CD4-positive, alpha-beta T cell treated with Interleukin-21 for 1 hour (primary cell): ENCODE results near the gene USF2.

Source experiments
- DNase-seq: peaks from one replicate; pipeline ENCODE4 v3.0.0-alpha.2; 2020

USF2 gene

DNA sequence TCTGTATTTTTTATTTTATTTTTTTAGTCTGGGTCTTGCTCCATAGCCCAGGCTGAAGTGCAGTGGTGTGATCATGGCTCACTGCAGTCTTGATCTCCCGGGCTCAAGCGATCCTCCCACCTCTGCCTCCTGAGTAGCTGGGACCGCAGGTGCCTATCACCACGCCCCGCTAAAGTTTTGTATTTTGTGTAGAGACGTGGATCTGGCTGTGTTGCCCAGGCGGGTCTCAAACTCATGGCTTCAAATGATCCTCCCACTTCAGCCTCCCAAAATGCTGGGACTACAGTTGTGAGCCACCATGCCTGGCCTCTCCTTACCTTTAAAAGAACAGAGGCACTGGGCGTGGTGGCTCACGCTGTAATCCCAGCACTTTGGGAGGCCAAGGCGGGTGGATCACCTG lies 19.0 kb downstream of the USF2 start:
- no peak for DNase-seq

DNA sequence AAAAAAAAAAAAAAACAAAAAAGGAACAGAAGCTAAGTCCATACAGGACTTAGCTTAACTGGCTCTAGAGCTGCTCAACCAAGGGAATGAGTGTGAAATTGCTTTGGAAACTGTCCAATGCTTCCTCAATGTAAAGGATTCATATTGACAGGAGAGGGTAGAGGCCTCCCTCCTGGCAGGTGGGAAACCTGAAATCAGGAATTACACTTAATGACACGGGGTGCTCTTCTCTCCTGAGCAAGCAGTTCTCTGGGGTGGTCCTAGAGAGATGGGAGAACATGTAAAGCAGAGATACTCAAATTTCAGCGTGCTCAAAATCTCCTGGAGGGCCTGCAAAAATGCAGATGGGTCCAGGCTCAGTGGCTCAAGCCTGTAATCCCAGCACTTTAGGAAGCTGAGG lies 19.6 kb downstream of the USF2 start:
- DNase-seq = no peak

DNA sequence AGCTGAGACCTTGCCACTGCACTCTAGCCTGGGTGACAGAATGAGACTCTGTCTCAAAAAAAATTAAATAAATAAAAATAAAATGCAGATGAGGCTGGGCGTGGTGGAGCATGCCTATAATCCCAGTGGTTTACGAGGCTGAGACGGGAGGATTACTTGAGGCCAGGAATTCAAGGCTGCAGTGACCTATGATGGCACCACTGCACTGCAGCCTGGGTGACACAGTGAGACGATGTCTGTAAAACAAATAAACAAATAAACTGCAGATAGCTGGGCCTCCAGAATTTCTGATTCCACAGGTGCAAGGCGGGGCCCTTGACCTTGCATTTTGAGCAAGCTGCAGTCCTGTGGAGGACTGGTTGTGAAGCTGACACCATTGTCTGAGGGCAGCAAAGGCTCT lies 20.1 kb downstream of the USF2 start:
- DNase-seq = no peak

DNA sequence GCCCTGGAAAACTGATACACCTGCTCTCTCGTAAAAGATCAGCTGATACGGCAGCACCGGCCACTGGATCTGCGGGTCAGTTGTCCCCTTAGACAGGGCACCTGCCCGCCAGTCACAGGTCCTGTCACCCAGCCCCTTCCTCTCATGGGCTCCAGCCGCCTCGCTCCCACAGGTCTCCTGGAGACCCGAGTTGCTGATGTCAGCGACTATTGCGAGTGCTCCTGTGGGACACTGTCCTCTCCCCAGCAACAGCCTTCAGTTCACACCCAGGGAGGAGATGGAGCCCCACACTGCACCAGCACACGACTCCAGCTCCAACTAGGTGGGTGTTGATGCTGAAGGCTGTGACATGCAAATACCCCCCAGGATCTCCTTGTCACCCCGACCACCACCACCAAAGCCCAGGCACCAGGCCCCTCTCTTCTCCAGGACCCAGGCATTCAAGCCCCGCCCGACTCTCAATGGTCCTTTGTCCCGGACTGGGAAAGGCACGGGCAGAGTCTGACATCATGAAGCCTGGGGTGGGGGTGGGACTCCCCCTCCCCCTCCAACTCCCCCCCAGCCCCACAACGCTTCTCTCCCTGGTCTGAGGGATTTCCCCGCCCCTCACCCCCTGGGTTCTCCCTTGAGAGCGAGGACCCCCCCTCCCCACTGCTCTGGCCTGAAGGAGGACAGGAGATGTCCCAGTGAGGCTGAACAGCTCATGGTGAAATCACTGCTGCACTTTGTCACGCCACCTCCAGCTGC lies 21.8 kb downstream of the USF2 start:
- no peak for DNase-seq

DNA sequence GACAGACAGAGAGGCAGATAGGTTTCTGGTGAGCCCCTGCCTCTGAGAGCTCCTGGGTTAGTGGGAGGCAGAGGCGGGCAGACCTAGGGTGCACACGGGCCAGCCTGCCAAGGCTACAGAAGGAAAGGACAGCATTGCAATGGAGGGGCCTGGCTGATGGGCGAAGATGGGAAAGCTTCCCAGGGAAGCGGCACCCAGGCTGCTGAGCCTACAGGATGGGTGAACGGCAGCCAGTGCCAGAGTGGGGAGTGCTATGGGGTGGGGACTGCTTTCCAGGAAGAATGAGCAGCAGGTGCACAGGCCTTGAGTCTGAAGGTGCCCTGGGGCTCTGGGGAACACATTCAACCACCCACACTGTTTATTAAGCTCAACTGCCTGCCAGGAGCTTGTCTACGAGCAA lies 22.5 kb downstream of the USF2 start:
- no peak for DNase-seq

GRCh38 chr19:35291916-35292315 lies 23.2 kb downstream of the USF2 start, which contains the start of gene MAG:
MAG (plus strand) TSS chr19:35292161; CDS start chr19:35295409, 3,248 bp downstream.
- DNase-seq = no peak

DNA sequence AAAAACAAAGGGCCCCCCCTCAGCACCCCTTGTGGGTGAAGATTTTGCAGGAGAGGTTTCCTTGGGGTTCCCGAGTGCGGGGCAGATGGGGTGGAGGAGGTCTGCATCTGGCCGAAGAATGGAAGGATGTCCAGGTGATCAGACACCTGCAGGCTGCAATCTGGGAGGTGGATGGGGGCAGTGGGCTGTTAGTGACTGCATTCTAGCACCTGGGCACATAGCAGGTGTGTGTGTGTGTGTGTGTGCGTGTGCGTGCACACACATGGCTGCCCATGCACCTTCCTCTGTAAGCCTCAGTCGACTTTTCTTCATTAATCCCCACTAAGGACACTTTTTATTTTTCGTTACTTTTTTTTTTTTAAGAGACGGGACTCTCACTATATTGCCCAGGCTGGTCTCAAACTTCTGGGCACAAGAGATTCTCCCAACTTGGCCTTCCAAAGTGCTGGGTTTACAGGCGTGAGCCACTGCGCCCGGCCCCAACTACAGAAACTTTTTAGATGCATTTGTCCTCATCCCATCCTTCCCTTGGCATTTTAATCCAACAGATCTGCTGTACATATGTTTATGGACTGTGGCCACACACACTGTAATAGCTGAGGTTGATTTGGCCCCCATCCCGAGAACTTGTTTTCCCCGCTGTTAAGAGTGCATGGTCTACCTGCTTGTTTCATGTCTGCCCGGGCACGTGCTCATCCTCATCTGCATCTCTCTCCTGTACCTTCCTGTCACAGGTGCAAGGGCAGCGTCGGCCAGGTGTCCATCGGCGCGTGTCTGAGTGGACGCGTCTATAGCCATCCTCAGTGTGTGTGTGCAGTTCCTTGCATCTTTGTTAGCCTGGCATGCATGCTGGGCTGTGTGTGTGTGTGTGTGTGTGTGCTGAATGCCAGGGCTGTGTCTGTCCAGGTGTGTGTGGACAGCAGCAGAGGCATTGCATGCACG lies 23.9 kb downstream of the USF2 start:
- no peak for DNase-seq

DNA sequence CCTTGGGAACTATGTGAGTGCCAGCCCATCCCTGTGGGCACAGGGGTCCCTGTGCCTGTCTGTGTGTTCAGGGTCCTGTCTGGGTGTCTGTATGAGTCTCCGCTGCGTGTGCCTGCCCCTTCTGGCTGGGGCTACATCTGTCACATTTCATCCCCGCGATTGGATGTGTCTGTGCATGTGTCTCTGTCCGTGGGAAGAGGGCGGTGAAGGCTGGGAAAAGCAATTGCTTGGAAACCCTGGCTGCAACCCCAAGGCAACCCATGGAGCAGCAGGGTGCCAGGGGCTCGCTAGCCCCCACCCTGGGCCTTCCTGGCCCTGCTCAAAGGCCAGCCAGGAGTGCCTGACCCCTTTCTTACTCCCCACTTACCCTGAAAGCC lies 24.6 kb downstream of the USF2 start:
- no peak for DNase-seq

DNA sequence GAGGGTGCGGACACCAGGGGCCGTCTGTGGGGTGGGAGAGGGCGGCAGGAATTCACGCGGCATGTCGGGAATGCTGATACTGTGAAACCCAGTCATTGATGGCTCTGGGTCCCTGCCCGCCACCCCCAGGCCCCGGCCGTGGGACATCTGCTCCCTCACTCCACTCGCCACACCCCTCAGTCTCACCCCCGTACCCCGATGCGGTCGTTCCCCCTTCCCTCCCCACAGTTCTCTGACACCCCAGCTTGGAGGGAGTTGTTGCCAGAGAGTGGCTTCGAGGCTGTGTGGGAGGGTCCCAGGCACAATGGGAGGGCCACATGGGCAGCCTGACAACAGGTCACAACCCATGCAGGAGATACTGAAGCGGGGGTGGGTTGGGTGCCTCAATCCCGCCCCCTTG lies 25.0 kb downstream of the USF2 start:
- DNase-seq = no peak

DNA sequence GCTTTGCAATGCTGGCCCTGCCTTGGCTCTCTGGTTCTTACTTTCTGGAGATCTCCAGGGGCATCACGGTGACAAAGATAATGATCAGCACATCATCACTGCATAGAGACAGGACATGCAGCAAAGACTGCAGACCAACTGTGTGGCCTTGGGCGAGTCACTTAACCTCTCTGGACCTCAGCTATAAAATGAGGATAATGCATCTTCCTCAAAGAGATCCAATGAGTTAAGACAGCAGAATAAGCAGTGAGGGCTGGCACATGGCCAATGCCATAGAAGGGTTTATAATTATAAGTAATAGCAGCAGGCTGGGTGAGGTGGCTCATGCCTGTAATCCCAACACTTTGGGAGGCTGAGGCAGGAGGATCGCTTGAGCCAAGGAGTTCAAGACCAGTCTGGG lies 25.6 kb downstream of the USF2 start:
- DNase-seq = no peak

DNA sequence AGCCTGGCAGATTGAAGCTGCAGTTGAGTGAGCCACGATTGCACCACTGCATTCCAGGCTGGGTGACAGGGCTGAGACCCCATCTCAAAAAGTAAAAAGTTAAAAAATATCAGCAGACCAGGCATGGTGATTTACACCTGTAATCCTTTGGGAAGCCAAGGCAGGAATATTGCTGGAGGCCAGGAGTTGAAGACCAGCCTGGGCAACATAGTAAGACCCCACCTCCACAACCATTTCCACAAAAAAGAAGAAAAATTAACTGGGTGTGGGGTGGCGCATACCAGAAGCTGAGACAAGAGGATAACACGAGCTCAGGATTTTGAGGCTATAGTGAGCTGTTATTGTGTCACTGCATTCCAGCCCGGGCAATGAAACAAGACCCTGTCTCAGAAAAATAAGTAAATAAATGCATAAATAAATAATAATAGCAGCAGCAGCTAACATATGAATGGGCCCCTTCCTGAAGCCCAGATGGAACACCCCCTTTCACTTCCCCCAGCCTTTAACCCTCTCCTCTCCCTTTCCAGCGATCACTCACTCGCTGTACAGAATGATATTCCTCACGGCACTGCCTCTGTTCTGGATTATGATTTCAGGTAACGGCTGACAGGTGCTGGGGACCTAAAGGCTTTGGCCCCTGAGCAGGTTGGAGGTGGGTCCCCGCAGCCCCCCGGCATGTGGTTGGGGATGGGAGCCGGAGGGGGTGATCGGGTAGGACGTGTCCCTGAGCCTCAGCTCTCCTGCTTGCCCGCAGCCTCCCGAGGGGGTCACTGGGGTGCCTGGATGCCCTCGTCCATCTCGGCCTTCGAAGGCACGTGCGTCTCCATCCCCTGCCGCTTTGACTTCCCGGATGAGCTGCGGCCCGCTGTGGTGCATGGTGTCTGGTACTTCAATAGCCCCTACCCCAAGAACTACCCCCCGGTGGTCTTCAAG lies 26.4 kb downstream of the USF2 start:
- no peak for DNase-seq

- peak; percentile 20 for DNase-seq
Observed at GRCh38 chr19:35295792-35296462, 27.2 kb downstream of the USF2 start.

GRCh38 chr19:35296644-35297514 lies 28.1 kb downstream of the USF2 start:
- no peak for DNase-seq

GRCh38 chr19:35297515-35297848 lies 28.7 kb downstream of the USF2 start:
- no peak for DNase-seq

- DNase-seq = no peak
Observed at GRCh38 chr19:35297922-35298321, 29.2 kb downstream of the USF2 start.

GRCh38 chr19:35298561-35298972 lies 29.8 kb downstream of the USF2 start:
- no peak for DNase-seq

DNA sequence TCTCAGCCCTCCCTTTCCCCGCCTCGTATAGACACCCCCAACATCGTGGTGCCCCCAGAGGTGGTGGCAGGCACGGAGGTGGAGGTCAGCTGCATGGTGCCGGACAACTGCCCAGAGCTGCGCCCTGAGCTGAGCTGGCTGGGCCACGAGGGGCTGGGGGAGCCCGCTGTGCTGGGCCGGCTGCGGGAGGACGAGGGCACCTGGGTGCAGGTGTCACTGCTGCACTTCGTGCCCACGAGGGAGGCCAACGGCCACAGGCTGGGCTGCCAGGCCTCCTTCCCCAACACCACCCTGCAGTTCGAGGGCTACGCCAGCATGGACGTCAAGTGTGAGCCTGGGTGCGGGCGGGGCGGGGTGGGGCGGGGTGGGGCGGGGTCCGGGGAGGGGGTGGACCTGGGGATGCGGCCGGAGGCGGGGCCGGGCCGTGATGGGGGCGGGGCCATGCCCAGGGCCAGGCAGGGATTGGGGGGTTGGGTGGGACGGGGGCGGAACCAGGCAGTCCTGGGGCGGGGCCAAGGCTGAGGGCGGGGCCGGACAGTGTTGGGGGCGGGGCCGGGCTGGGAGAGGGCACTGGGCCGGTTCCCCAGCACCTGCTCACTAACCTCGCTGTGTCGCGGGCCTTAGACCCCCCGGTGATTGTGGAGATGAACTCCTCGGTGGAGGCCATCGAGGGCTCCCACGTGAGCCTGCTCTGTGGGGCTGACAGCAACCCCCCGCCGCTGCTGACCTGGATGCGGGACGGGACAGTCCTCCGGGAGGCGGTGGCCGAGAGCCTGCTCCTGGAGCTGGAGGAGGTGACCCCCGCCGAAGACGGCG lies 31.0 kb downstream of the USF2 start:
- no peak for DNase-seq

GRCh38 chr19:35300339-35300649 lies 31.5 kb downstream of the USF2 start:
- DNase-seq = no peak

- DNase-seq = no peak
Observed at GRCh38 chr19:35301961-35302360, 33.2 kb downstream of the USF2 start.

- no peak for DNase-seq
Observed at GRCh38 chr19:35302446-35302845, 33.7 kb downstream of the USF2 start.
